ENCODE results near the gene ZC3HAV1L. TPM values are rescaled to one million over a fixed set of nuclear protein-coding genes. Genes with fewer than 3 reads are reported as not detected.
"Not testable (repeated sequence)": the region's sequence is repeated elsewhere in the genome, so short reads cannot be mapped to it uniquely, and the experiment has no call there.

ZC3HAV1L gene
- polyA plus RNA-seq, 3 donors = 20.4 to 27.7 (median 20.9) TPM

DNA sequence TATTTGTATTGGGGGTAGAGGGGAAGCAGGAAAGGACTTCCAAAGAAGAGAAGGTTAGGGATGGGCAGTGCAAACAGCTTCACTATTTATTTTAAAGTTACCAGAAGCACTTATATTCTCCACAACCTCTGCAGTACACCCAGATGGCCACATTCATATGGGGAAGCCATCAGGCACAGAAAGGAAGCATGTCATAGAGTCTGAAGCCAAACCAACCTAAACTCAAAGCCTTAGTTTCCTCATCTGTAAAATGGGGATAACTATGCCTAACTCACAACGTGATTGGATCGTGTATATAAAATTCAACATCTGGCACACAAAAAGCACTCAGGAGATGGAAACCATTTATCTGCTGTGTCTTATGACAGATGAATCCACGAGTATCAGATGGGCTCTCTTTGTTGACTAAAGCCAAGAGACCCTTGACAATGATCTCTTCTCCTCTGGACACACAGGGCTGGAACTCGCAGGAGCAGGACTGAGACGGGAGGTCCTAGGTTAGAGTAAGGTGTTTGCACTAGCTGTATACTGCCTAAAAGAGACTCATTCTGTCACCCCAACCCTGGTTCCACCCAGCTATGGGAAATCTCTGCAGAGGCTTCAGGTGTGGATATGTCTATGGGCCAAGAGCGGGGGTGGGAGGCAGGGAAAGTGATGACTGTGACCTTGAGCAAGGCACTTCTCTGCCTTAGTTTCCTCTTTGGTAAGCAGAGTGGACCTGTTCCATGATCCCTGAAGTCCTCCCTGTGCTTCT lies 56.4 kb downstream of the ZC3HAV1L start:
- DNase-seq (ENCODE audit: extremely low read depth in 1 of 11, low read depth in 9 of 11, low spot score in 4 of 11) = no peak

DNA sequence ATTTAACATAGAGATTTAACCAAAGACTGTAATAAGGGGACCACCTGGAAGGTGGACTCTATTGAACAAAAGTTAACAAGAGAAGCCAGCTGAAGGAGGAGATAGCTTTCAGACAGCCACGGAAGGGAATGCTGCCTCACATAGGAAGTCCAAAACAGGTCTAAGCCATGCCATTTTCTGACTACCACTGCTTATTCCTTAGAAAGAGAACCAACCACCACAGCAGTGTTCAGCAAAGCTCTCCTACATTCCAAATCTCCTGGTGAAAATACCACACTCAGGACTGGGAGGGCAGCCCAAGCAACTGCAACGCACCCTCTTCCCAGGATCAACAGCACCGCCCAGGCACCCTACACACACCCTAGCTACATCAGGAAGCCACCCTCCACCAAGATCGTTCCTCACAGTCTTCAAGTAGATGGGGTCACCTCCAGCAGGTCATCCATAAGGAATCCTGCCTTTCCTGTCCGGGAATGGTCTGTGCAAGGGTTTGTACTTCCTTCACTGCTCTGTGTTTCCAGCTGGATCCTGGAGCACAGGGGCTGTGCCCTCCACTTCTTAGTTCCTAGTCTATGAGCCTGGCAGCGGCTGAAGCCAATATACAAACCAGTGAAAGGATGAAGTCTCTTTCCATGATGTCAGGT lies 57.2 kb downstream of the ZC3HAV1L start:
- DNase-seq (ENCODE audit: extremely low read depth in 1 of 11, low read depth in 9 of 11, low spot score in 4 of 11) = no peak

DNA sequence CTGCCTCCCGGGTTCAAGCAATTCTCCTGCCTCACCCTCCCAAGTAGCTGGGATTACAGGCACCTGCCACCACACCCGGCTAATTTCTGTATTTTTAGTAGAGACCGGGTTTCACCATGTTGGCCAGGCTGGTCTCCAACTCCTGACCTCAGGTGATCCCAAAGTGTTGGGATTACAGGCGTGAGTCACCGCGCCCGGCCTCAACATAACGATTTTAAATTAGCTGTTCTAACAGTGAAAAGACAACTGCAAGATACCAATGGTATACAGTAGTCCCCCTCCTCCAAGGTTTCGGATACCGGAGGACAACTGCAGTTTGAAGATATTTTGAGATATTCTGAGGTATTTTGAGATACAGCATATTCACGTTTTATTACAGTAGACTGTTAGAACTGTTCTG lies 59.7 kb downstream of the ZC3HAV1L start:
- DNase-seq (ENCODE audit: extremely low read depth in 1 of 11, low read depth in 9 of 11, low spot score in 4 of 11) = not testable (repeated sequence)

Other genes with a start within 250 kb of the ZC3HAV1L start
- 10 to 100 TPM; 35.2 to 52.3 (median 39.7) TPM for gene TMEM213, start 238.0 kb downstream of the ZC3HAV1L start, polyA plus RNA-seq (ENCODE audit: insufficient read length in 3 of 3)
- 10 to 100 TPM; 49.7 to 67.9 (median 64.7) TPM for gene ATP6V0A4, start 237.8 kb downstream of the ZC3HAV1L start, polyA plus RNA-seq (ENCODE audit: insufficient read length in 3 of 3)
- 10 to 100 TPM; 13.1 to 15.3 (median 13.6) TPM for gene KIAA1549, start 54.7 kb downstream of the ZC3HAV1L start, polyA plus RNA-seq (ENCODE audit: insufficient read length in 3 of 3)
- gene ZC3HAV1, start 73.7 kb upstream of the ZC3HAV1L start, polyA plus RNA-seq (ENCODE audit: insufficient read length in 3 of 3) = 10 to 100 TPM; 19.8 to 27.6 (median 22.0) TPM
- 10 to 100 TPM; 13.7 to 23.4 (median 16.5) TPM for gene UBN2, start 195.2 kb upstream of the ZC3HAV1L start, polyA plus RNA-seq (ENCODE audit: insufficient read length in 3 of 3)